Non-pigmented ciliary epithelial cell (primary cell): Measurements from ENCODE around the gene TLE2.
"Not testable (repeated sequence)": the region's sequence is repeated elsewhere in the genome, so short reads cannot be mapped to it uniquely, and the experiment has no call there.

Experiments
- DNase-seq: peaks from one replicate; pipeline ENCODE4 v3.0.0-alpha.2; 2010; ENCODE audit warnings: low read depth

Gene TLE2

GRCh38 chr19:3012621-3013262 is 16.3 kb downstream of the TLE2 start:
- no peak for DNase-seq

GRCh38 chr19:3012059-3012458 is 17.0 kb downstream of the TLE2 start:
- not testable (repeated sequence) for DNase-seq

- DNase-seq = no peak
Measured at GRCh38 chr19:3010871-3011270, 18.2 kb downstream of the TLE2 start.

GRCh38 chr19:3008994-3009393 is 20.1 kb downstream of the TLE2 start:
- DNase-seq = no peak

- DNase-seq = no peak
Measured at GRCh38 chr19:3007975-3008374, 21.1 kb downstream of the TLE2 start.

DNA sequence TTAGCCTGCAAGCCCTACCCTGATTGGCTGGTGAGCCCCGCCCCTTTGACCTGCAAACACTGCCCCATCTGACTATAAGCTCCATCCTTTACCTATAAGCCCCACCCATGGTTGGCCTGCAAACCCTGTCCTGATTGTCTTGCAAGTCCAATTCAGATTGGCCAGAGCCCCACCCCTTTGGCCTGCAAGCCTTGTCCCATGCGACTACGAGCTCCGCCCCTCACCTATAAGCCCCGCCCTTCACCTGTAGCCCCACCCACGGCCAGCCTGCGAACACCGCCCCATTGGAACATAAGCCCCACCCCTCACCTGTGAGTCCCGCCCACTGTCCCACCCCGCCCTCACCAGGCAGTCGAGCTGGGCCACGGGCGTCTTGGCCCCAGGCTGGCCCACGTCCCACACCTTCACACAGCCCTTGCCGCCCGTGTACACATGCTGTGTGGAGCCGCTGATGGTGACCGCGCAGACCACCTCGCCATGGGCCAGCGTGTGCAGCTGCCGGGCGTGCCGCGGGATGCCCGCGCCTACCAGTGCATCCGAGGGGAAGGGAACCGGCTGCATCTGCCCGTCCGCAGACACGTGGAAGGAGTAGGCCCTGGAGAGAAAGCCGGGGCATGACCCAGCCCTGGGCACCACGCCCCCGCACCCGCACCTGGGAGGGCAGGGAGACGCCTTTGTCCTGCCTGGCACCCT is 22.9 kb downstream of the TLE2 start:
- DNase-seq = no peak

GRCh38 chr19:3005345-3005744 is 23.7 kb downstream of the TLE2 start:
- no peak for DNase-seq

DNA sequence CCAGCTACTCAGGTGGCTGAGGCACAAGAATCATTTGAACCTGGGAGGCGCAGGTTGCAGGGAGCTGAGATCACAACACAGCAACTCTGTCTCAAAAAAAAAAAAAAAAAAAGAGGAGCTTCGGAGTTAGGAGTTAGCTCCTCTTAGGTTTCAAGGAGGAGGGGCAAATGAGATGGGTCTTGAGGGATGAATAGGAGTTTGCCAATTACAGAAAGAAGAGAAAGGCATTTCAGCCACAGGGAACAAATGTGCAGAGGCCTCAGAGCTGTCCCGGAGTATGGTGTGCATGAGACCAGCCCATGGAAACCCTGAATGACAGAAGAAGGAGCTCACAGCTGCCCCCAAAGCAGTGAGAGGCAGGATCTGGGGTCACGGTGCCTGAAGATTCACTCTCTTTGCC is 24.6 kb downstream of the TLE2 start:
- no peak for DNase-seq

- no peak for DNase-seq
Measured at GRCh38 chr19:3003046-3003445, 26.0 kb downstream of the TLE2 start.

DNA sequence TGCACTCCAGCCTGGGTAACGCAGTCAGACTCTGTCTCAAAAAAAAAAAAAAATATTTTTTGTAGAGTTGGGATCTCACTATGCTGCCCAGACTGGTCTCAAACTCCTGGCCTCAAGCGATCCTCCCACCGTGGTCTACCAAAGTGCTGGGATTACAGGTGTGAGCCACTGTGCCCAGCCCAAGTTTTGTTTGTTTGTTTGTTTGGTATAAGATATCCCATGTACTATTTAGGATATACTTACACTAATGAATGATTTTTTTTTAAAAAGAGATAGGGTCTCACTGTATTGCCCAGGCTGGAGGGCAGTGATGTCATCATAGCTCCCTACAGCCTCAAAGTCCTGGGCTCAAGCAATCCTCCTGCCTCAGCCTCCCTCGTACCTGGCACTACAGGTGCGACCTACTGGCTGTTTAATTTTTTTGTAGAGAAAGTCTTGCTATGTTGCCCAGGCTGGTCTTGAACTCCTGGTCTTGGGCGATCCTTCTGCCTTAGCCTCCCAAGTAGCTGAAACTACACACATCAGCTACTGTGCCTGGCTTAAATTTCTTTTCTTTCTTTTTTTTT is 27.8 kb downstream of the TLE2 start:
- no peak for DNase-seq

GRCh38 chr19:2998642-2999041 is 30.4 kb downstream of the TLE2 start:
- no peak for DNase-seq

- no peak for DNase-seq
Measured at GRCh38 chr19:2997720-2998119, 31.4 kb downstream of the TLE2 start.

DNA sequence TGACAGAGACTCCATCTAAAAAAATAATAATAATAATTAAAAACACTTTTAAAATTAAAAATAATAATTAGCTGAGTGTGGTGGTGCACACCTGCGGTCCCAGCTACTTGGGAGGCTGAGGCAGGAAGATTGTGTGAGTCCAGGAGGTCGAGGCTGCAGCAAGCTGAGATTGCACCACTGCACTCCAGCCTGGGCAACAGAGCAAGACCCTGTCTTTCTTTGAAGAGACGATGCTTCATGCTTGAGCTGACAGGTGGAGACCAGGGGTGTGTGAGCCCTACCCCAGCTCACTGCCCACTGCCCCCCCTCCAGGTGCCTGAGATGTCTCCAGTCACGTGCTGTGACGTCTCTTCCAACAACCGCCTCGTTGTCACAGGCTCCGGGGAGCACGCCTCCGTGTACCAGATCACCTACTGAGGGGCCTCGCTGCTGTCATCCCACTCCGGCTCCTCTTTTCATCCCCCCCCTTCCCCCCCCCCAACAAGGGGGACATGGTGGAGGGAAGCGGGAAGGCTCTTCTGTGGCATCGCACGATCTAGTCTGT is 34.4 kb downstream of the TLE2 start:
- no peak for DNase-seq

- no peak for DNase-seq
Measured at GRCh38 chr19:2993579-2993978, 35.5 kb downstream of the TLE2 start.

DNA sequence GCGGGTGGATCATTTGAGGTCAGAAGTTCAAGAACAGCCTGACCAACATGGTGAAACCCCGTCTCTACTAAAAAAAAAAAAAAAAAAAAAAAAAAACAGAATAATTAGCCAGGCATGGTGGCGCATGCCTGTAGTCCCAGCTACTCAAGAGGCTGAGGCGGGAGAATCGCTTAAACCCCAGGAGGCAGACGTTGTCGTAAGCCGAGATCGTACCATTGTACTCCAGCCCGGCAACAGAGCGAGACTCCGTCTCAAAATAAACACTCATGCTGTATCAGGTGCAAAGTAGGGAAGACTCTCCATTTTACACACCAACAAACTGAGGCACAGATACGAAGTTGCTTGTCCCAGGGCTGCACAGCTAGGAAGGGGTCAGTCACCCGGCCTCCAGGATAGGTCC is 36.1 kb downstream of the TLE2 start:
- DNase-seq = no peak

DNA sequence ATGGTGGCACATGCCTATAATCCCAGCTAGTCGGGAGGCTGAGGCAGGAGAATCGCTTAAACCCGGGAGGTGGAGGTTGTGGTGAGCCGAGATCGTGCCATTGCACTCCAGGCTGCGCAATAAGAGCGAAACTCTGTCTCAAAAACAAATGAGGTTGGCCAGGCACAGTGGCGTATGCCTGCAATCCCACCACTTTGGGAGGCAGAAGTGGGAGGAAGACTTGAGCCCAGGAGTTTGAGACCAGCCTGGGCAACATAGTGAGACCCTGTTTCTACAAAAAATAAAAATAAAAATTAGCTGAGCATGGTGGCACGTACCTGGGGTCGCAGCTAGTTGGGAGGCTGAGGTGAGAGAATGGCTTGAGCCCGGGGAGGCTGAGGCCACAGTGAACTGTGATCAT is 36.7 kb downstream of the TLE2 start:
- DNase-seq = not testable (repeated sequence)

GRCh38 chr19:2989236-2989946 is 39.7 kb downstream of the TLE2 start:
- no peak for DNase-seq

- no peak for DNase-seq
Measured at GRCh38 chr19:2988568-2988967, 40.5 kb downstream of the TLE2 start.

DNA sequence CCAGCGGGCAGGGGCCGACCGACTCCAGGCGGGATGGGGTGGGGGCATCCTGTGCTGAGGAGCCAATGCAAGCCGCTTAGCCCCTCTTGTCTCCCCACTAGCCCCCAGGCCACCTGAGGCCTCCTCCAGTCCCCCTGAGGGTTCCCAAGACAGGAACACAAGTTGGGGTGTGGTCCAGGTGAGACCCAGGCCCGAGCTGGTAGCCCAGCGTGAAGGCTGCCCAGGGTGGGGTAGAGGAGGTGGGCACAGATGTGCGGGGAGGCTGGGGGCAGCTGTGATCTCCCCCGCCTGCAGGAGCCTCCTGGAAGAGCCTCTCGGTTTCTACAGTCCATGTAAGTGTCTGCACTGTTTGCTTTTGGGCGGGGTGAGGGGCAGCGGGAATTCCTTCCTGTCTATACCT is 41.3 kb downstream of the TLE2 start:
- no peak for DNase-seq

GRCh38 chr19:2986951-2987524 is 42.0 kb downstream of the TLE2 start:
- DNase-seq = no peak

- DNase-seq = no peak
Measured at GRCh38 chr19:2984215-2984528, 44.9 kb downstream of the TLE2 start.

DNA sequence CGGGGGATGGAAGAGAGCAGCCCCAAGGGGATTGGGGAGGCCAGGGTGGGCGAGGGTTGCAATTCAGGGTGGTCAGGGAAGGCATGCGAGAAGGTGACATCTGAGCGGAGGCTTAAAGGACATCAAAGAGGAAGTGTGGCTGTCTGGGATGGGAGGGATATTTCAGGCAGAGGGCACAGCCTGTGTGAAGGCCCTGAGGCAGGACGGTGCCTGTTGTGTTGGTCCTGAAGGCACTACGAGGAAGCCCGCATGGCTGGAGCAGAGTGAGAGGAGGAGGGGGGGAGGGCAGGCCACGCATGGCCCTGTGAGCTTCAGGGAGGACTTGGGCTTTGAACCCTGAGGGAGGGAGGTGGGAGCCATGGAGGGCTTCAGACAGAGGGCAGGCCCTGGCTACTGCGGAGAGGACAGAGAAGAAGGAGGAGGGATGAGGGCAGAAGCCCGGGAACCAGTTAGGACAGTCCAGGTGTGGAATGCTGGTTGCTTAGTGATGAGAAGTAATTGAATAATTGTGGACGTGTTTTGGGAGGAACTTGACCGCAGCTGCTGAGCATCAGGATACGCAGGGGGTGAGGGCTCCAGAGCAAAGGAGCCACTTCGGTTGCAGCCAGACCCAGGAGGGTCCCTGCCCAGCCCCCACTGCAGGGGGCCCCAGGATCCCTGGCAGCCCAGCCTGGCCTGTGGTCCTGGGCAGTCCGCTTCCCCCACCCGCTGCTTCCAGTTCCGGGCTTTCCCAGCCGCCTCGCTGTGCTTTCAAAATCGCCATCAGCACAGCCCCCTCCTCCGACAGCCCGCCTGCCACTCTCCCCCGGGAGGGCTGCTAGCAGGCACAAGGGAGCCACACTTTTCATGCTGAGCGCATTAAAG is 45.5 kb downstream of the TLE2 start:
- DNase-seq = no peak
